GM23338 (cell line): ENCODE results near the gene DHX30. TPM values are rescaled to one million over a fixed set of nuclear protein-coding genes. Genes with fewer than 3 reads are reported as not detected.

Experiments
- ATAC-seq: fragments of 200-7000 bp; cut with Tn5 transposase; 3 replicates; pipeline ENCODE4 v1.9.1; 2020
- DNase-seq: peaks from one replicate; pipeline ENCODE4 v3.0.0-alpha.2; 2015; ENCODE audit warnings: low spot score
- H2AFZ ChIP-seq: fragments of 200-600 bp; sonication (generic); 2 replicates; pipeline ENCODE4 v1.8.0; 2016; ENCODE audit warnings: antibody characterized with exemption, mild to moderate bottlenecking, moderate library complexity
- H3F3A ChIP-seq: fragments of 200-600 bp; sonication (generic); replicated peaks from 2 replicates; pipeline ENCODE4 v1.8.0; 2017; ENCODE audit warnings: antibody characterized with exemption, mixed run types, low read depth
- H3K27ac ChIP-seq: fragments of 200-600 bp; sonication (generic); 2 replicates; pipeline ENCODE4 v1.6.1; 2016; ENCODE audit warnings: low read depth
- H3K27me3 ChIP-seq: fragments of 200-600 bp; sonication (generic); 2 replicates; pipeline ENCODE4 v1.8.0; 2016; ENCODE audit warnings: mild to moderate bottlenecking, mixed run types, moderate library complexity; ENCODE audit not compliant: insufficient read depth
- H3K36me3 ChIP-seq: fragments of 200-600 bp; sonication (generic); 2 replicates; pipeline ENCODE4 v1.8.0; 2016; ENCODE audit warnings: mild to moderate bottlenecking; ENCODE audit not compliant: insufficient read depth
- H3K4me1 ChIP-seq: fragments of 200-600 bp; sonication (generic); 2 replicates; pipeline ENCODE4 v1.8.0; 2016; ENCODE audit warnings: mild to moderate bottlenecking, moderate library complexity; ENCODE audit not compliant: insufficient read depth
- H3K4me2 ChIP-seq: fragments of 200-600 bp; sonication (generic); 2 replicates; pipeline ENCODE4 v1.7.1; 2017; ENCODE audit warnings: mixed run types
- H3K4me3 ChIP-seq: fragments of 200-600 bp; sonication (generic); 2 replicates; pipeline ENCODE4 v1.6.1; 2016; ENCODE audit warnings: mixed run types
- H3K79me2 ChIP-seq: fragments of 200-600 bp; sonication (generic); replicated peaks from 2 replicates; pipeline ENCODE4 v1.8.0; 2017; ENCODE audit warnings: mild to moderate bottlenecking; ENCODE audit not compliant: insufficient read depth
- H3K9me2 ChIP-seq: fragments of 200-600 bp; sonication (generic); 2 replicates; pipeline ENCODE4 v1.8.0; 2017; ENCODE audit not compliant: insufficient read depth
- H4K20me1 ChIP-seq: fragments of 200-600 bp; sonication (generic); replicated peaks from 2 replicates; pipeline ENCODE4 v1.8.0; 2017; ENCODE audit warnings: mild to moderate bottlenecking; ENCODE audit not compliant: insufficient read depth
- H3K27ac Mint-ChIP-seq: 2 replicates; pipeline ENCODE4 v1.8.0; 2020; ENCODE audit warnings: inconsistent platforms, mild to moderate bottlenecking, moderate library complexity, mixed read lengths
- H3K27me3 Mint-ChIP-seq: 3 replicates; pipeline ENCODE4 v1.8.0; 2022; ENCODE audit warnings: low read depth, mild to moderate bottlenecking, moderate library complexity, mixed read lengths, inconsistent platforms; ENCODE audit not compliant: insufficient read depth, poor library complexity
- H3K36me3 Mint-ChIP-seq: 3 replicates; pipeline ENCODE4 v1.8.0; 2021; ENCODE audit warnings: low read depth, mild to moderate bottlenecking, inconsistent platforms, moderate library complexity, mixed read lengths
- H3K4me1 Mint-ChIP-seq: 3 replicates; pipeline ENCODE4 v1.8.0; 2020; ENCODE audit warnings: mild to moderate bottlenecking, inconsistent platforms, mixed read lengths
- H3K4me3 Mint-ChIP-seq: 3 replicates; pipeline ENCODE4 v1.8.0; 2021; ENCODE audit warnings: moderate library complexity, mild to moderate bottlenecking, inconsistent platforms, mixed read lengths
- H3K9me3 Mint-ChIP-seq: 3 replicates; pipeline ENCODE4 v1.8.0; 2020; ENCODE audit warnings: moderate library complexity, mild to moderate bottlenecking, inconsistent platforms, mixed read lengths
- CREB1 ChIP-seq: fragments of 250-450 bp; sonication (Bioruptor Pico); IDR thresholded peaks from 2 replicates; pipeline ENCODE4 v1.5.0; 2020; ENCODE audit warnings: low read depth, mild to moderate bottlenecking, moderate library complexity
- EZH2 ChIP-seq: fragments of 200-600 bp; sonication (generic); IDR thresholded peaks from one replicate; pipeline ENCODE4 v1.8.0; 2017; ENCODE audit warnings: antibody characterized with exemption, mild to moderate bottlenecking, low read depth; ENCODE audit not compliant: unreplicated experiment
- EZH2phosphoT487 ChIP-seq: fragments of 200-600 bp; sonication (generic); IDR thresholded peaks from one replicate; pipeline ENCODE4 v1.8.1; 2018; ENCODE audit warnings: antibody characterized with exemption; ENCODE audit not compliant: unreplicated experiment
- JUNB ChIP-seq: IDR thresholded peaks from one replicate; pipeline ENCODE4 v1.6.1; 2016; ENCODE audit warnings: antibody characterized with exemption; ENCODE audit not compliant: unreplicated experiment
- NANOG ChIP-seq: IDR thresholded peaks from 2 replicates; pipeline ENCODE4 v1.6.1; 2016; ENCODE audit warnings: antibody characterized with exemption, borderline replicate concordance
- POLR2AphosphoS5 ChIP-seq: IDR thresholded peaks from 2 replicates; pipeline ENCODE4 v1.6.1; 2016; ENCODE audit warnings: antibody characterized with exemption, low read depth
- STAT1 ChIP-seq: IDR thresholded peaks from one replicate; pipeline ENCODE4 v1.6.1; 2016; ENCODE audit warnings: antibody characterized with exemption; ENCODE audit not compliant: unreplicated experiment
- ZNF114 ChIP-seq: fragments of 250-450 bp; sonication (Bioruptor Pico); IDR thresholded peaks from 2 replicates; pipeline ENCODE4 v1.5.0; 2020; ENCODE audit warnings: mild to moderate bottlenecking, moderate library complexity
- ZNF331 ChIP-seq: fragments of 250-450 bp; sonication (Bioruptor Pico); IDR thresholded peaks from 2 replicates; pipeline ENCODE4 v1.5.0; 2020; ENCODE audit warnings: low read depth, mild to moderate bottlenecking, moderate library complexity
- polyA plus RNA-seq: library from polyadenylated mRNA; unstranded; fragments of >200 nt; fragmentation: Nextera tagmentation; extraction: Ambion mirVana; gene quantifications from 2 replicates; pipeline ENCODE4 v1.2.1, GENCODE V29; 2016
- total RNA-seq: library from RNA; depleted of rRNA; stranded (reverse); fragments of >200 nt; shearing (Covaris generic); gene quantifications from 2 replicates; pipeline ENCODE4 v1.2.3, GENCODE V29; 2014
- TF ChIP-seq, protein P1 (sequence below): IDR thresholded peaks from one replicate; pipeline ENCODE4 v1.6.1; 2018; ENCODE audit warnings: antibody characterized with exemption; ENCODE audit not compliant: unreplicated experiment
- TF ChIP-seq, protein P2 (sequence below): fragments of 250-450 bp; sonication (Bioruptor Pico); IDR thresholded peaks from 2 replicates; pipeline ENCODE4 v1.5.0; 2020; ENCODE audit warnings: mild to moderate bottlenecking, moderate library complexity
- TF ChIP-seq, protein P3 (sequence below), 2 experiments: fragments of 200-600 bp in 1 of 2; sonication (generic) in 1 of 2; conservative IDR thresholded peaks; 2 replicates each; pipeline versions ENCODE4 v1.5.1 to v1.6.1; 2016 to 2017; ENCODE audit warnings: antibody characterized with exemption in 2 of 2, low read depth in 2 of 2, mild to moderate bottlenecking in 2 of 2, moderate library complexity in 1 of 2
- TF ChIP-seq, protein P4 (sequence below): IDR thresholded peaks from 2 replicates; pipeline ENCODE4 v1.6.1; 2016; ENCODE audit warnings: antibody characterized with exemption

The DHX30 gene
- total and polyA plus RNA-seq, 2 experiments from 2014 or later = 47.5 to 125 TPM

DNA sequence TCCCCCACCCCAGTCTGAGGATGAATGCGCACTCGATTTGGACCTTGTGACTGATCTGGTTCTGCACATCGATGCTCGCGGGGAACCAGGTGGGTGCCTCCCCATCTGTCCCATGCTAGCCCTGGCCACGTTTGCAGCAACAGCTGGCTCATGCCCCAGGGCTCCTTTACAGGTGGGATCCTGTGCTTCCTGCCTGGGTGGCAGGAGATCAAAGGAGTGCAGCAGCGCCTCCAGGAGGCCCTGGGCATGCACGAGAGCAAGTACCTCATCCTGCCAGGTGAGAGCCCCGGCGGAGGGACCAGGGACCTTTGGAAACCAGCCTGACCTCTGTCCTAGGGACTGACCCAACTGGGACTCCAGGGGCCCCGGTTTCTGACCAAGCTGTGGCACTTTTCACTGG is 44.3 kb downstream of the DHX30 start (continued):
- TF ChIP-seq, protein P1, sequence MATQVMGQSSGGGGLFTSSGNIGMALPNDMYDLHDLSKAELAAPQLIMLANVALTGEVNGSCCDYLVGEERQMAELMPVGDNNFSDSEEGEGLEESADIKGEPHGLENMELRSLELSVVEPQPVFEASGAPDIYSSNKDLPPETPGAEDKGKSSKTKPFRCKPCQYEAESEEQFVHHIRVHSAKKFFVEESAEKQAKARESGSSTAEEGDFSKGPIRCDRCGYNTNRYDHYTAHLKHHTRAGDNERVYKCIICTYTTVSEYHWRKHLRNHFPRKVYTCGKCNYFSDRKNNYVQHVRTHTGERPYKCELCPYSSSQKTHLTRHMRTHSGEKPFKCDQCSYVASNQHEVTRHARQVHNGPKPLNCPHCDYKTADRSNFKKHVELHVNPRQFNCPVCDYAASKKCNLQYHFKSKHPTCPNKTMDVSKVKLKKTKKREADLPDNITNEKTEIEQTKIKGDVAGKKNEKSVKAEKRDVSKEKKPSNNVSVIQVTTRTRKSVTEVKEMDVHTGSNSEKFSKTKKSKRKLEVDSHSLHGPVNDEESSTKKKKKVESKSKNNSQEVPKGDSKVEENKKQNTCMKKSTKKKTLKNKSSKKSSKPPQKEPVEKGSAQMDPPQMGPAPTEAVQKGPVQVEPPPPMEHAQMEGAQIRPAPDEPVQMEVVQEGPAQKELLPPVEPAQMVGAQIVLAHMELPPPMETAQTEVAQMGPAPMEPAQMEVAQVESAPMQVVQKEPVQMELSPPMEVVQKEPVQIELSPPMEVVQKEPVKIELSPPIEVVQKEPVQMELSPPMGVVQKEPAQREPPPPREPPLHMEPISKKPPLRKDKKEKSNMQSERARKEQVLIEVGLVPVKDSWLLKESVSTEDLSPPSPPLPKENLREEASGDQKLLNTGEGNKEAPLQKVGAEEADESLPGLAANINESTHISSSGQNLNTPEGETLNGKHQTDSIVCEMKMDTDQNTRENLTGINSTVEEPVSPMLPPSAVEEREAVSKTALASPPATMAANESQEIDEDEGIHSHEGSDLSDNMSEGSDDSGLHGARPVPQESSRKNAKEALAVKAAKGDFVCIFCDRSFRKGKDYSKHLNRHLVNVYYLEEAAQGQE = no peak
- TF ChIP-seq JUNB (no peak), NANOG (no peak), CREB1 (no peak)

DNA sequence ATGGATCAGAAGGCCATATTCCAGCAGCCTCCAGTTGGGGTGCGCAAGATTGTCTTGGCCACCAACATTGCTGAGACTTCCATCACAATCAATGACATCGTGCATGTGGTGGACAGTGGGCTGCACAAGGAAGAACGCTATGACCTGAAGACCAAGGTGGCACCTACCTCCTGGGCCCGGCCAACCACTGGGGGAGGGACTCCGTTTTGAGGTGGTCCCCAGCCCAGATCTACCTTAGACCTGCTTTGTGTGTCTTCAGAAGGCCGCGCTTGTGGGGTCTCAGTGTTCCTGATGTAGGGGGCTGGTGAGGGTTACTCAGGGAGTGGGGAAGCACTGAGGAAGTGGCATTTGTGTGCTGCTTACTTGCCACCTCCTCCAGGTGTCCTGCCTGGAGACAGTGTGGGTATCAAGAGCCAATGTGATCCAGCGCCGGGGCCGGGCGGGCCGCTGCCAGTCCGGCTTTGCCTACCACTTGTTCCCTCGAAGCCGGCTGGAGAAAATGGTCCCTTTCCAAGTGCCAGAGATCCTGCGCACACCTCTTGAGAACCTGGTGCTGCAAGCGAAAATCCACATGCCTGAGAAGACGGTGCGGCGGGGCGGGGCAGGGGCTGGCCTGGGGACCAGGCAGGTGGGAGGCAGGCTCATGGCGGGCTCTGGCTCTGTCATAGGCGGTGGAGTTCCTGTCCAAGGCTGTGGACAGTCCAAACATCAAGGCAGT is 45.0 kb downstream of the DHX30 start:
- TF ChIP-seq ZNF114 (CRISPR knock-in tag) = no peak
- TF ChIP-seq EZH2 = no peak
- no peak for TF ChIP-seq ZNF331 (CRISPR knock-in tag)
- TF ChIP-seq, protein P2, sequence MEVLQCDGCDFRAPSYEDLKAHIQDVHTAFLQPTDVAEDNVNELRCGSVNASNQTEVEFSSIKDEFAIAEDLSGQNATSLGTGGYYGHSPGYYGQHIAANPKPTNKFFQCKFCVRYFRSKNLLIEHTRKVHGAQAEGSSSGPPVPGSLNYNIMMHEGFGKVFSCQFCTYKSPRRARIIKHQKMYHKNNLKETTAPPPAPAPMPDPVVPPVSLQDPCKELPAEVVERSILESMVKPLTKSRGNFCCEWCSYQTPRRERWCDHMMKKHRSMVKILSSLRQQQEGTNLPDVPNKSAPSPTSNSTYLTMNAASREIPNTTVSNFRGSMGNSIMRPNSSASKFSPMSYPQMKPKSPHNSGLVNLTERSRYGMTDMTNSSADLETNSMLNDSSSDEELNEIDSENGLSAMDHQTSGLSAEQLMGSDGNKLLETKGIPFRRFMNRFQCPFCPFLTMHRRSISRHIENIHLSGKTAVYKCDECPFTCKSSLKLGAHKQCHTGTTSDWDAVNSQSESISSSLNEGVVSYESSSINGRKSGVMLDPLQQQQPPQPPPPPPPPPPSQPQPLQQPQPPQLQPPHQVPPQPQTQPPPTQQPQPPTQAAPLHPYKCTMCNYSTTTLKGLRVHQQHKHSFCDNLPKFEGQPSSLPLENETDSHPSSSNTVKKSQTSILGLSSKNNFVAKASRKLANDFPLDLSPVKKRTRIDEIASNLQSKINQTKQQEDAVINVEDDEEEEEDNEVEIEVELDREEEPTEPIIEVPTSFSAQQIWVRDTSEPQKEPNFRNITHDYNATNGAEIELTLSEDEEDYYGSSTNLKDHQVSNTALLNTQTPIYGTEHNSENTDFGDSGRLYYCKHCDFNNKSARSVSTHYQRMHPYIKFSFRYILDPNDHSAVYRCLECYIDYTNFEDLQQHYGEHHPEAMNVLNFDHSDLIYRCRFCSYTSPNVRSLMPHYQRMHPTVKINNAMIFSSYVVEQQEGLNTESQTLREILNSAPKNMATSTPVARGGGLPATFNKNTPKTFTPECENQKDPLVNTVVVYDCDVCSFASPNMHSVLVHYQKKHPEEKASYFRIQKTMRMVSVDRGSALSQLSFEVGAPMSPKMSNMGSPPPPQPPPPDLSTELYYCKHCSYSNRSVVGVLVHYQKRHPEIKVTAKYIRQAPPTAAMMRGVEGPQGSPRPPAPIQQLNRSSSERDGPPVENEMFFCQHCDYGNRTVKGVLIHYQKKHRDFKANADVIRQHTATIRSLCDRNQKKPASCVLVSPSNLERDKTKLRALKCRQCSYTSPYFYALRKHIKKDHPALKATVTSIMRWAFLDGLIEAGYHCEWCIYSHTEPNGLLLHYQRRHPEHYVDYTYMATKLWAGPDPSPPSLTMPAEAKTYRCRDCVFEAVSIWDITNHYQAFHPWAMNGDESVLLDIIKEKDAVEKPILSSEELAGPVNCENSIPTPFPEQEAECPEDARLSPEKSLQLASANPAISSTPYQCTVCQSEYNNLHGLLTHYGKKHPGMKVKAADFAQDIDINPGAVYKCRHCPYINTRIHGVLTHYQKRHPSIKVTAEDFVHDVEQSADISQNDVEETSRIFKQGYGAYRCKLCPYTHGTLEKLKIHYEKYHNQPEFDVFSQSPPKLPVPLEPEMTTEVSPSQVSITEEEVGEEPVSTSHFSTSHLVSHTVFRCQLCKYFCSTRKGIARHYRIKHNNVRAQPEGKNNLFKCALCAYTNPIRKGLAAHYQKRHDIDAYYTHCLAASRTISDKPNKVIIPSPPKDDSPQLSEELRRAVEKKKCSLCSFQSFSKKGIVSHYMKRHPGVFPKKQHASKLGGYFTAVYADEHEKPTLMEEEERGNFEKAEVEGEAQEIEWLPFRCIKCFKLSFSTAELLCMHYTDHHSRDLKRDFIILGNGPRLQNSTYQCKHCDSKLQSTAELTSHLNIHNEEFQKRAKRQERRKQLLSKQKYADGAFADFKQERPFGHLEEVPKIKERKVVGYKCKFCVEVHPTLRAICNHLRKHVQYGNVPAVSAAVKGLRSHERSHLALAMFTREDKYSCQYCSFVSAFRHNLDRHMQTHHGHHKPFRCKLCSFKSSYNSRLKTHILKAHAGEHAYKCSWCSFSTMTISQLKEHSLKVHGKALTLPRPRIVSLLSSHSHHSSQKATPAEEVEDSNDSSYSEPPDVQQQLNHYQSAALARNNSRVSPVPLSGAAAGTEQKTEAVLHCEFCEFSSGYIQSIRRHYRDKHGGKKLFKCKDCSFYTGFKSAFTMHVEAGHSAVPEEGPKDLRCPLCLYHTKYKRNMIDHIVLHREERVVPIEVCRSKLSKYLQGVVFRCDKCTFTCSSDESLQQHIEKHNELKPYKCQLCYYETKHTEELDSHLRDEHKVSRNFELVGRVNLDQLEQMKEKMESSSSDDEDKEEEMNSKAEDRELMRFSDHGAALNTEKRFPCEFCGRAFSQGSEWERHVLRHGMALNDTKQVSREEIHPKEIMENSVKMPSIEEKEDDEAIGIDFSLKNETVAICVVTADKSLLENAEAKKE (CRISPR knock-in tag) = no peak
- no peak for TF ChIP-seq EZH2phosphoT487
- no peak for TF ChIP-seq POLR2AphosphoS5
- TF ChIP-seq, protein P3, sequence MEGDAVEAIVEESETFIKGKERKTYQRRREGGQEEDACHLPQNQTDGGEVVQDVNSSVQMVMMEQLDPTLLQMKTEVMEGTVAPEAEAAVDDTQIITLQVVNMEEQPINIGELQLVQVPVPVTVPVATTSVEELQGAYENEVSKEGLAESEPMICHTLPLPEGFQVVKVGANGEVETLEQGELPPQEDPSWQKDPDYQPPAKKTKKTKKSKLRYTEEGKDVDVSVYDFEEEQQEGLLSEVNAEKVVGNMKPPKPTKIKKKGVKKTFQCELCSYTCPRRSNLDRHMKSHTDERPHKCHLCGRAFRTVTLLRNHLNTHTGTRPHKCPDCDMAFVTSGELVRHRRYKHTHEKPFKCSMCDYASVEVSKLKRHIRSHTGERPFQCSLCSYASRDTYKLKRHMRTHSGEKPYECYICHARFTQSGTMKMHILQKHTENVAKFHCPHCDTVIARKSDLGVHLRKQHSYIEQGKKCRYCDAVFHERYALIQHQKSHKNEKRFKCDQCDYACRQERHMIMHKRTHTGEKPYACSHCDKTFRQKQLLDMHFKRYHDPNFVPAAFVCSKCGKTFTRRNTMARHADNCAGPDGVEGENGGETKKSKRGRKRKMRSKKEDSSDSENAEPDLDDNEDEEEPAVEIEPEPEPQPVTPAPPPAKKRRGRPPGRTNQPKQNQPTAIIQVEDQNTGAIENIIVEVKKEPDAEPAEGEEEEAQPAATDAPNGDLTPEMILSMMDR (conservative IDR thresholded peaks at IDR 0.05; ENCODE audit: low read depth in 2 of 2) = no peak
- no peak for TF ChIP-seq STAT1
- no peak for TF ChIP-seq NANOG
- TF ChIP-seq, protein P4, sequence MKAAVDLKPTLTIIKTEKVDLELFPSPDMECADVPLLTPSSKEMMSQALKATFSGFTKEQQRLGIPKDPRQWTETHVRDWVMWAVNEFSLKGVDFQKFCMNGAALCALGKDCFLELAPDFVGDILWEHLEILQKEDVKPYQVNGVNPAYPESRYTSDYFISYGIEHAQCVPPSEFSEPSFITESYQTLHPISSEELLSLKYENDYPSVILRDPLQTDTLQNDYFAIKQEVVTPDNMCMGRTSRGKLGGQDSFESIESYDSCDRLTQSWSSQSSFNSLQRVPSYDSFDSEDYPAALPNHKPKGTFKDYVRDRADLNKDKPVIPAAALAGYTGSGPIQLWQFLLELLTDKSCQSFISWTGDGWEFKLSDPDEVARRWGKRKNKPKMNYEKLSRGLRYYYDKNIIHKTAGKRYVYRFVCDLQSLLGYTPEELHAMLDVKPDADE = no peak
- no peak overlapping the region for H3K27ac Mint-ChIP-seq

More for the DNA sequence above, 45.0 kb downstream of the DHX30 start:
- peaks cover 39% of the 10 kb centered on the region for H3F3A ChIP-seq
- no peak overlapping the region for H2AFZ ChIP-seq
- H3K9me2 ChIP-seq = no peaks in the 10 kb centered on the region
- peaks cover under 1% of the 10 kb centered on the region for H3K4me1 ChIP-seq
- no peaks in the 10 kb centered on the region for H3K27me3 ChIP-seq
- H3K27me3 Mint-ChIP-seq = peaks cover 33% of the 10 kb centered on the region
- H3K79me2 ChIP-seq = 0 out of 2 replicates have a peak, but pooled peaks cover 4% of the 10 kb centered on the region
- peaks cover 89% of the 10 kb centered on the region for H3K36me3 Mint-ChIP-seq
- DNase-seq (no peak), ATAC-seq (no peak)
- H3K4me1 Mint-ChIP-seq = peaks cover 4% of the 10 kb centered on the region
- H3K4me2 ChIP-seq = no peak overlapping the region
- H3K9me3 Mint-ChIP-seq = no peaks in the 10 kb centered on the region
- no peak overlapping the region for H3K27ac ChIP-seq
- H4K20me1 ChIP-seq = peaks cover 38% of the 10 kb centered on the region
- peaks cover 30% of the 10 kb centered on the region for H3K36me3 ChIP-seq
- no peak overlapping the region for H3K4me3 Mint-ChIP-seq
- H3K4me3 ChIP-seq = no peak overlapping the region
